ENCODE measurements around the gene HOXA7.
A peak's percentile ranks its signal among the peaks of the same experiment; 100 is the strongest.

HOXA7 gene

DNA sequence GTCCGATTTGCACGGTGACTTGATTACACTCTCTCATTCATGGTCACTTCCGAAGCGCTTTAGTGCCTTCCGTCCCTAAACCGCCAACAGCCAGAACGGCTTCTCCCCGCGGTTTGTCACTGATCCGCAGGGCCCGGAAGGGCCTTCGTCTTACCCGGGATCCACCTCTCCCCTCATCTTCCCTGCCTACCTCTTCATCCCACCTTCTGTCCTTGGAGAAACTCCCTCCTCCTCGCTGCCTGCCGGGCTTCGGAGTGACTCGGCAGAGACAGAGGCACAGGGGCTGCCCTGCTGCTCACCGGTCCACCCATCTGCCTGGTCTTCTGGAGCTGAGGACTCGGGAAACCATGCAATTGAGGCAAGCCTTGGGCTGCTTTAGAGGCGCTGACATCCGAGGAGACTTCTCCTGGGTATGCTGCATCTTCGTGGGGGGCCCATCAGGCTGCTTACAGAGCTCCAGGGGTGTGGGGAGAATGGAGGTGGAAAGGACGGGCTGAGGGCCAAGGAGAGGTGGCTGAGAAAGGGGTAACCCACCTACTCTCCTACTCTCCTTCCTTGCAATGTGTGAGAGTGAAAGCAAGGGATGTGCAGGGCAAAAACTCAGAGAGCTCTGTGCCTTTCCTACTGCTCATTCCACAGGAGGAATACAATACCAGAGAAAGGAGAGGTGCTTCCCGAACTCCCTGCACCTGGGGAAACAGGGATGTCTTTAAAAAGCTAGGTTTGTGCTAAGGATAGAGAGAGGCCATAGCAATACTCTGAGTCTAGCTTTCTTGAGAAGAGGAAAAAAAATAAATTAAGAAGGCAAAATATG lies 29.6 kb upstream of the HOXA7 start:
- H3K27me3 ChIP-seq (replicated peaks; ENCODE audit: control insufficient read depth, insufficient read depth, low read length, poor library complexity, severe bottlenecking): peaks cover 87% of the 10 kb centered on the region
- no peaks in the 10 kb centered on the region for H3K9me3 ChIP-seq (ENCODE audit: control insufficient read depth, low read length)
- H3K36me3 ChIP-seq (ENCODE audit: control insufficient read depth, insufficient read depth, low read length): no peaks in the 10 kb centered on the region
- H3K4me3 ChIP-seq (ENCODE audit: insufficient read depth, low read depth, low read length, poor library complexity, severe bottlenecking): no peak overlapping the region
- no peak for DNase-seq
- H3K27ac ChIP-seq (ENCODE audit: insufficient read depth, low read length, poor library complexity, severe bottlenecking): no peak overlapping the region
- H3K4me1 ChIP-seq (ENCODE audit: control insufficient read depth, insufficient read depth, low read length, poor library complexity, severe bottlenecking): peaks cover 51% of the 10 kb centered on the region

DNA sequence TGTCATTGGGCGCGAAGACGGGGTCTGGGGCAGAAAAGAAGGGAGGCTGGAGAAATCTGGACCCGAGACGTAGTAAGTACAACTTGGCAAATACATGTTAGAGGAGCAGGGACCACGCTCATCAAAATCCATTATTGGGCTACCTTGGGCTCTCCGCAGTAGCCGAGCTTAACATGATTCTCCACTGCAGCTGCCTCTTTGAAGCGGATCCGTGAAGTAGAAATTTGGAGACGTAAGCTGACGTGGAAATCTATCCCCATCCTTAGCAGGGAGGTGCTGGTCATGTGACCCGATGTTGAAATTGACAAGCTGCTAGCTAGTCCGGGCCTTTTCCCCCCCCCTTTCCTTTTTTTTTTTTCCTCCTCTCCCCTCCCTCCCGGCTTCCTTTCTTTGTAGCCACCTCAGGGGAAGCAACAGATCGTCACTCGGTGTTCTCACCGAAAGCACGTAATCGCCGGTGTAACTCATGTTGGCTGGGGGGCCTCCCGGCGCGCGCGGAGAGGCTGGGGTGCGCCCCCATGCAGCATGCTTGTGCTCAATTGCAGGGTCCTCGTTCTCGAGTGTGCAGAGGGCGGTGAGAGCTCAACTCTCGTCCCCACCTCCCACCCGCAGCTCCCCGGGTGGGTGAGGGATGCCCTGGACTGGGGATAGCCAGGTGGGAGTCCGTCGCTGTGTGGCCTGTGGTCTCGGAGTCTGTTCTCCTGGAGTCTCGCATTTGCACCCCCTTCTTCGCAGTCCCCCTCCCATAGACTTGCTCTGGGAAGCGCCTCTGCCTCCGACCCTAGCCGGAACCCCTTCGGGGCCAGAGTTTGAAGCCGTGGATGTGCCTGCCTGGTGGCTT lies 28.8 kb upstream of the HOXA7 start, which contains the start of gene HOXA11:
Gene HOXA11, minus strand, starts transcription at position 220 of the 841 bp plus-strand sequence. Its CDS starts 88 bp downstream, at position 132.
- peaks cover 86% of the 10 kb centered on the region for H3K27me3 ChIP-seq (replicated peaks; ENCODE audit: control insufficient read depth, insufficient read depth, low read length, poor library complexity, severe bottlenecking)
- H3K4me3 ChIP-seq (ENCODE audit: insufficient read depth, low read depth, low read length, poor library complexity, severe bottlenecking): peak within 1 kb of the TSS; percentile 42
- no peaks in the 10 kb centered on the region for H3K36me3 ChIP-seq (ENCODE audit: control insufficient read depth, insufficient read depth, low read length)
- H3K9me3 ChIP-seq (ENCODE audit: control insufficient read depth, low read length): no peaks in the 10 kb centered on the region
- H3K4me1 ChIP-seq (ENCODE audit: control insufficient read depth, insufficient read depth, low read length, poor library complexity, severe bottlenecking): peaks cover 51% of the 10 kb centered on the region
- no peak within 1 kb of the TSS for H3K27ac ChIP-seq (ENCODE audit: insufficient read depth, low read length, poor library complexity, severe bottlenecking)
- no peak for DNase-seq

DNA sequence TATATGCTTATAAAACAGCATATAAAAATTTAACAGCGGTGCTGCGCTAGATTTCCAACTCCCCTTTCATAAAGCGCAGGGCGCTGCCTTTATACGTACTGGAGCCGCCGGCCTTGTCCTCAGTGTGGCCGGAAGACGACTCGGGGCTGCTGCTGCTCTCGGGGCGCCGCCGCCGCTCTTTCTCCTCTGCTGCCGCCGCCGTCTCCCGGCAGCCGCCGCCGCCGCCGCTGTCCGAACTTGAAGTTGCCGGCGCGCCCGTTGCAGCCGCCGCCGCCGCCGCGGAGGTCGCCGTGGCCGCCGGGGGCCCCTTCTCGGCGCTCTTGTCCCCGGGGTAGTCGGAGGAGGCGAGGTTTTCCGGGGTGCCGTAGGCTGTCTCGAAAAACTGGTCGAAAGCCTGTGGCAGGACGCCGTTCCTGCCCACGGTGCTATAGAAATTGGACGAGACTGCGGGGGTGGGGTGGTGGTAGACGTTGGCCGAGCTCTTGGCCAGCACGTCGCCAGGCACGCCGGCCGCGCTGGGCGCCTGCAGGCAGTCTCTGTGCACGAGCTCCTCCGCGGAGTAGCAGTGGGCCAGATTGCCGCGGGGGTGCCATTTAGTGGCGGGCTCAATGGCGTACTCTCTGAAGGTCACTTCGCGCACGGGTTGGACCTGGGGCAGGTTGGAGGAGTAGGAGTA lies 28.0 kb upstream of the HOXA7 start:
- no peaks in the 10 kb centered on the region for H3K9me3 ChIP-seq (ENCODE audit: control insufficient read depth, low read length)
- no peaks in the 10 kb centered on the region for H3K36me3 ChIP-seq (ENCODE audit: control insufficient read depth, insufficient read depth, low read length)
- H3K4me3 ChIP-seq (ENCODE audit: insufficient read depth, low read depth, low read length, poor library complexity, severe bottlenecking): peak overlapping the region; percentile 42
- H3K27ac ChIP-seq (ENCODE audit: insufficient read depth, low read length, poor library complexity, severe bottlenecking): no peak overlapping the region
- peaks cover 57% of the 10 kb centered on the region for H3K4me1 ChIP-seq (ENCODE audit: control insufficient read depth, insufficient read depth, low read length, poor library complexity, severe bottlenecking)
- DNase-seq: no peak
- H3K27me3 ChIP-seq (replicated peaks; ENCODE audit: control insufficient read depth, insufficient read depth, low read length, poor library complexity, severe bottlenecking): peaks cover 86% of the 10 kb centered on the region

- H3K4me1 ChIP-seq (ENCODE audit: control insufficient read depth, insufficient read depth, low read length, poor library complexity, severe bottlenecking): peaks cover 51% of the 10 kb centered on the region
- H3K9me3 ChIP-seq (ENCODE audit: control insufficient read depth, low read length): no peaks in the 10 kb centered on the region
- no peak overlapping the region for H3K4me3 ChIP-seq (ENCODE audit: insufficient read depth, low read depth, low read length, poor library complexity, severe bottlenecking)
- H3K27me3 ChIP-seq (replicated peaks; ENCODE audit: control insufficient read depth, insufficient read depth, low read length, poor library complexity, severe bottlenecking): peaks cover 86% of the 10 kb centered on the region
- H3K27ac ChIP-seq (ENCODE audit: insufficient read depth, low read length, poor library complexity, severe bottlenecking): no peak overlapping the region
- H3K36me3 ChIP-seq (ENCODE audit: control insufficient read depth, insufficient read depth, low read length): no peaks in the 10 kb centered on the region
- no peak for DNase-seq
These were observed 27.3 kb upstream of the HOXA7 start for GRCh38 chr7:27183682-27184336.

DNA sequence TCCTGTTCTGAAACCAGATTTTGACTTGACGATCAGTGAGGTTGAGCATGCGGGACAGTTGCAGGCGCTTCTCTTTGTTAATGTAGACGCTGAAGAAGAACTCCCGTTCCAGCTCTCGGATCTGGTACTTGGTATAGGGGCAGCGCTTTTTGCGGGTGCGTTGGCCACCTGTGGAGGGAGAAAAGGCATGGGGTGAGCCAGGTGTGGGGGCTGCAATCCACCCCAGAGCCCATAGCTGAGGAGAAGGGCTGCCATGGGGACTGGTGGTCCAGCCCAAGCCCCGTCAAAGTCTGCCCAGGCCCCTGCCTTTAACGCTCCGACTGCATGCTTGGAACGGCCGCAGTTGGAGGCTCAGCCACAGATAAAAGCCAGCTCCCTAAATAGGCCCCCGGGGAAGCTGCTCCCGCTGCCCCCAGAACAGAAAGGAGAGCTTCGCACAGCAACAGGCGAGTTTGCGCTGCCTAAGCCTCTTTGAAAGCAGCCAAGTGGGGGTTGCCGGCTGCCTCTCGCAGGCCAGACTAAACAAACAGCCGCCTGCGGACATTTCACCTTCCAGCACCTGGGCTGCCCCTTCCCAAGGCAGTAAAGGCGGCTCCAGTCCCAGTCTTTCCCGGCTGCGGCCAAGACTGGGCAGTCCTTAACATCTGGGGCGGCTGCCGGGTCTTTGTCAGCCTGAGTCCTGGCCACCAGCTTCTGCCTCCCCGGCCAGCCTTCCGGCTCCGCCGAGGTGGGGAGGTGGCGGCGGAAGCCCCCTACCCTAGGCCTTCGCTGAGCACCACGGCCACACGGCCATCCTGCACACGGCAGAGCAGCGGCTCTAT lies 26.6 kb upstream of the HOXA7 start:
- no peak overlapping the region for H3K27ac ChIP-seq (ENCODE audit: insufficient read depth, low read length, poor library complexity, severe bottlenecking)
- H3K4me3 ChIP-seq (ENCODE audit: insufficient read depth, low read depth, low read length, poor library complexity, severe bottlenecking): no peak overlapping the region
- peaks cover 43% of the 10 kb centered on the region for H3K4me1 ChIP-seq (ENCODE audit: control insufficient read depth, insufficient read depth, low read length, poor library complexity, severe bottlenecking)
- no peaks in the 10 kb centered on the region for H3K36me3 ChIP-seq (ENCODE audit: control insufficient read depth, insufficient read depth, low read length)
- DNase-seq: no peak
- peaks cover 80% of the 10 kb centered on the region for H3K27me3 ChIP-seq (replicated peaks; ENCODE audit: control insufficient read depth, insufficient read depth, low read length, poor library complexity, severe bottlenecking)
- no peaks in the 10 kb centered on the region for H3K9me3 ChIP-seq (ENCODE audit: control insufficient read depth, low read length)

DNA sequence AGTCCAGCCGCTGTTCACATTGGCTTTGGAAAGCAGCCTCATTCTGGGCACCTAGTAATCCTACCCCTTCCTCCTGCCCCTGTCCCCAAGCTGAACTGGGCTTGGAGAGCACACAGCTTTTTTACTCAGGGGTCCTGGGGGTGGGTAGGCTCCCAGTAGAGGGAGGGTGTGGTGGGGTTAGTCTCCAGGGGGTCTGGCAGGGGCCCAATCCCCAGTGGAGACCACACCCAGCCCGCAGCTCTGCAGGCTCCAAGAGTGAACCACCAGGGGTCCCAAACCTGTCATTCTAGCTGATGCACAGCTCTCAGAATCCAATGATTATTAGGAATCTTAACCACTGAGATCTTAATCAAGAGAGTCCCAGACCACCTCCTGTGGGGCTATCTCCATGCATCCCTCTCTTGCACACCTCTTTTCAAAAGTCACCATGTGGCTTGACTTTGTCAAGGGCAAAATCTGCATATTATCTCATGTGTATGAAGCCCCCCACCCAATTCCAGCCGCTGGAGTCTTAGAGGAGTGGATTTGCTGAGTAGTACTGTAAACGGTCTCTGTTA lies 25.9 kb upstream of the HOXA7 start:
- H3K27ac ChIP-seq (ENCODE audit: insufficient read depth, low read length, poor library complexity, severe bottlenecking): no peak overlapping the region
- no peaks in the 10 kb centered on the region for H3K36me3 ChIP-seq (ENCODE audit: control insufficient read depth, insufficient read depth, low read length)
- DNase-seq: no peak
- H3K4me3 ChIP-seq (ENCODE audit: insufficient read depth, low read depth, low read length, poor library complexity, severe bottlenecking): no peak overlapping the region
- peaks cover 37% of the 10 kb centered on the region for H3K4me1 ChIP-seq (ENCODE audit: control insufficient read depth, insufficient read depth, low read length, poor library complexity, severe bottlenecking)
- no peaks in the 10 kb centered on the region for H3K9me3 ChIP-seq (ENCODE audit: control insufficient read depth, low read length)
- peaks cover 74% of the 10 kb centered on the region for H3K27me3 ChIP-seq (replicated peaks; ENCODE audit: control insufficient read depth, insufficient read depth, low read length, poor library complexity, severe bottlenecking)

DNA sequence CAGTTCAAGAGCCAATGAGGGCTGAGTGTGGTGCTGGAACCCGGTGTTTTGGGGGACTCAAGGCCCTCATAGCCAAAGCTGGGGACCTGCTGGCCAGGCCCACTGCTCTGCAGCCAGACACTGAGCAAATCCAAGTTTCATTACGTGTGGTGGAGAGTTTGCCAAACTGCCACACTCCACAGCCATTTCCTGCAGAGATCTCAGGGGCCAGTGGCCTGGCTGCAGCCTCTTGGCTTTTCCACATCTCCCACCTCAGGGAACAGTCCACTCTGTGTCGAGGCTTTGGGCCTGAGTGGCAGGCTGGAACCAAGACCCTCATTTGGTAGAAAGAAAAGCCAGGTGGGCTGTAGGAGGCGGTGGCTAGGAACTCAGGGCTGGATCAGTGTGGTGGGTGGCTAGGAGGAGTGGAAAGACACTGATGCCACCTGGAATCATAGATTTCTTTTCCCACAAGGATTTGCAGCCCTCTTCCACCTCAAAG lies 25.4 kb upstream of the HOXA7 start:
- Histone ChIP-seq H3K36me3 (ENCODE audit: control insufficient read depth, insufficient read depth, low read length) (no peaks in the 10 kb centered on the region), H3K4me1 (ENCODE audit: control insufficient read depth, insufficient read depth, low read length, poor library complexity, severe bottlenecking) (peaks cover 34% of the 10 kb centered on the region), H3K27me3 (replicated peaks; ENCODE audit: control insufficient read depth, insufficient read depth, low read length, poor library complexity, severe bottlenecking) (peaks cover 71% of the 10 kb centered on the region), H3K4me3 (ENCODE audit: insufficient read depth, low read depth, low read length, poor library complexity, severe bottlenecking) (no peak overlapping the region), H3K9me3 (ENCODE audit: control insufficient read depth, low read length) (no peaks in the 10 kb centered on the region), H3K27ac (ENCODE audit: insufficient read depth, low read length, poor library complexity, severe bottlenecking) (no peak overlapping the region)
- no peak for DNase-seq

DNA sequence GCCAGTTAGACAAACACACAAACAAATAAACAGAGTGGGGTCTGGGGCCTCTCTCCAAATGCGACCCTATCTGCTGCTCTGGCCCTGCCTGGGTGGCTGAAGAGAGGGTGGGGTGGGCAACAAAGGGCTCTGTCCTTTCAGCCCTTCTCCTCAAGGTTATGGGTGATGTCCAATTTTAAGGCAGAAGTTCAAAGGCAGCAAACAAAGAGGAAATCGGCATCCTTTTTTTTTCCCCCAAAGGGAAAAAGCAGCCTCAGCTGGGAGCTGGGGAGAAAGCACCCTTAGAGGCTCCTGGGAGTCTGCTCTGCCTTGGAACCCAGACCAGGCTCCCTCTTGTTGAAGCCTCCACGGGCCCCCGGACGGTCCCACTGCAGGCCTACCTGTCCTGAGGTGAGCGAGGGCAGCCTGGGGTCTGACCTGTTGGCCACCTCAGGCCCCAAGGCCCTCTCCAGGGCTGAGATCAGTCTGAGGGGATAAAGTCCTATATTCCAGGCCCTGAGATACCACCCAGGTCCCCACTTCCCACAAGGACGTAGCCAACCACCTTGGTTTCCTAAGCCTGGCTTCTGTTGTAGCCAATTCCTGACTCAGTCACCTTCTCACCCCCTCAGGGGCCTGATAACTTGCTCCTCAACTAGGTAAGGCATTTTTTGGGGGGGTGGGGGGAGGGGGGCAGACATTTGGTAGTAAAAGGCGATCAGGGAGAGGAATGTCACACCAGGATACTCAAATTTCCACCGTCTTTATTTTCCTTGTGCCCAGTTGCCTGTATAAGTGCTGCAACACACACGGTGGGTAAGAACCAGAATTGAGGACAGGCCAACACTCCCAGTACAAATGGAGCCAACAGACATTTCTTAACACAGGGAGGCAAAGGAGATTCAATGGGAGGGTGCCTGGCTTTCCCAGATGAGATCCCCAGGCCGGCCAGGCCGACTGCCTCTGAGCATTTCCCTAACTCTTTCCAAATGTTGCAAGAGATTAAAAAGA lies 24.3 kb upstream of the HOXA7 start:
- peaks cover 64% of the 10 kb centered on the region for H3K27me3 ChIP-seq (replicated peaks; ENCODE audit: control insufficient read depth, insufficient read depth, low read length, poor library complexity, severe bottlenecking)
- H3K36me3 ChIP-seq (ENCODE audit: control insufficient read depth, insufficient read depth, low read length): no peaks in the 10 kb centered on the region
- H3K4me3 ChIP-seq (ENCODE audit: insufficient read depth, low read depth, low read length, poor library complexity, severe bottlenecking): no peak overlapping the region
- peaks cover 29% of the 10 kb centered on the region for H3K4me1 ChIP-seq (ENCODE audit: control insufficient read depth, insufficient read depth, low read length, poor library complexity, severe bottlenecking)
- H3K27ac ChIP-seq (ENCODE audit: insufficient read depth, low read length, poor library complexity, severe bottlenecking): no peak overlapping the region
- no peak for DNase-seq
- no peaks in the 10 kb centered on the region for H3K9me3 ChIP-seq (ENCODE audit: control insufficient read depth, low read length)

All from effector memory CD4-positive, alpha-beta T cell (primary cell).